Testis (tissue), 3 donors: ENCODE measurements around the gene BEST2. TPM values are rescaled to one million over a fixed set of nuclear protein-coding genes. Genes with fewer than 3 reads are reported as not detected.
A peak's percentile ranks its signal among the peaks of the same experiment; 100 is the strongest.

Experiments
- DNase-seq: peaks from one replicate; pipeline ENCODE4 v3.0.0-alpha.2; 2019
- H3K27ac ChIP-seq, 2 donors: fragments of 200-600 bp; sonication (generic); one replicate each; pipeline ENCODE4 v1.5.1; 2019
- H3K27me3 ChIP-seq: fragments of 200-600 bp; sonication (generic); one replicate; pipeline ENCODE4 v1.5.1; 2019
- H3K36me3 ChIP-seq: fragments of 200-600 bp; sonication (generic); one replicate; pipeline ENCODE4 v1.5.1; 2017; ENCODE audit warnings: low read depth; ENCODE audit errors: missing control alignments
- H3K4me1 ChIP-seq: fragments of 200-600 bp; sonication (generic); one replicate; pipeline ENCODE4 v1.5.1; 2019
- H3K4me3 ChIP-seq, 2 donors: fragments of 200-600 bp; sonication (generic); one replicate each; pipeline ENCODE4 v1.5.1; 2017 to 2019
- H3K9me3 ChIP-seq: fragments of 200-600 bp; sonication (generic); one replicate; pipeline ENCODE4 v1.5.1; 2017
- POLR2A ChIP-seq: fragments of 450-650 bp; IDR thresholded peaks from one replicate; pipeline ENCODE4 v1.6.1; 2017; ENCODE audit warnings: antibody characterized with exemption, mild to moderate bottlenecking, moderate library complexity
- WGBS, 2 donors: methylation state at CpG; one replicate each; pipeline ENCODE4 v1.1.5; 2018; 5-methylcytosine and 5-hydroxymethylcytosine counted together
- intact Hi-C: fragments of 100-400 bp; cut with DNase I; formaldehyde crosslinking; loops from one replicate; pipeline ENCODE4 v1.15.1; 2023; ENCODE audit warnings: low total_unique reads
- polyA plus RNA-seq: library from polyadenylated mRNA; stranded (reverse); fragments of 350-450 nt; fragmentation: Illumina TruSeq; extraction: RNeasy Lipid Tissue Mini Kit (QIAGEN cat#74804); gene quantifications from one replicate; pipeline ENCODE4 v1.2.3, GENCODE V29; 2014; ENCODE audit warnings: low read depth, low replicate concordance; ENCODE audit not compliant: insufficient read depth
- total RNA-seq, 2 donors: library from RNA; depleted of rRNA; stranded (reverse); fragments of >200 nt; gene quantifications; one replicate each; pipeline ENCODE4 v1.2.3, GENCODE V29; 2016
- TF ChIP-seq, protein P1 (sequence below), 3 experiments: fragments of 450-650 bp in 2 of 3; fragments of 200-600 bp in 1 of 3; sonication (generic) in 1 of 3; IDR thresholded peaks; one replicate each; pipeline ENCODE4 v1.5.1; 2016 to 2019; ENCODE audit warnings: antibody characterized with exemption in 3 of 3, mild to moderate bottlenecking in 2 of 3, moderate library complexity in 1 of 3

BEST2 gene
- total and polyA plus RNA-seq, 3 donors from 2014 or later = 0.50 to 0.87 TPM; not detected in 1

DNA sequence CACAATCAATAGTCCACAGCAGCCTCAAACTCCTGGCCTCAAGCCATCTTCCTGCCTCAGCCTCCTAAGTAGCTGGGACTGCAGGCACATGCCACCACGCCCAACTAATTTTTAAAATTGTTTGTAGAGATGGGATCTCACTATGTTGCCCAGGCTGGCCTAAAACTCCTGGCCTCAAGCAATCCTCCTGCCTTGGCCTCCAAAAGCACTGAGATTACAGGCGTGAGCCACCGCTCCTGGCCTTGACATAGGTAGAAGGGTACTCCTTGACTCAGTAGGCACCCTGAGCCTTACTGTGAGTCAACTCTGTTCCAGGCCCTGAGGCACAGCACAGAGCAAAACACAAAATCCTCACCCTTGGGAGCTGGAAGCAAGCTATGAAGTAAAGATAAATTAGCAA lies 35.7 kb upstream of the BEST2 start:
- no peak for DNase-seq
- 89 to 90% methylated on average over 3 of the region's 3 CpGs for WGBS, 2 donors
- H3K27ac ChIP-seq = no peak overlapping the region
- TF ChIP-seq, protein P1, sequence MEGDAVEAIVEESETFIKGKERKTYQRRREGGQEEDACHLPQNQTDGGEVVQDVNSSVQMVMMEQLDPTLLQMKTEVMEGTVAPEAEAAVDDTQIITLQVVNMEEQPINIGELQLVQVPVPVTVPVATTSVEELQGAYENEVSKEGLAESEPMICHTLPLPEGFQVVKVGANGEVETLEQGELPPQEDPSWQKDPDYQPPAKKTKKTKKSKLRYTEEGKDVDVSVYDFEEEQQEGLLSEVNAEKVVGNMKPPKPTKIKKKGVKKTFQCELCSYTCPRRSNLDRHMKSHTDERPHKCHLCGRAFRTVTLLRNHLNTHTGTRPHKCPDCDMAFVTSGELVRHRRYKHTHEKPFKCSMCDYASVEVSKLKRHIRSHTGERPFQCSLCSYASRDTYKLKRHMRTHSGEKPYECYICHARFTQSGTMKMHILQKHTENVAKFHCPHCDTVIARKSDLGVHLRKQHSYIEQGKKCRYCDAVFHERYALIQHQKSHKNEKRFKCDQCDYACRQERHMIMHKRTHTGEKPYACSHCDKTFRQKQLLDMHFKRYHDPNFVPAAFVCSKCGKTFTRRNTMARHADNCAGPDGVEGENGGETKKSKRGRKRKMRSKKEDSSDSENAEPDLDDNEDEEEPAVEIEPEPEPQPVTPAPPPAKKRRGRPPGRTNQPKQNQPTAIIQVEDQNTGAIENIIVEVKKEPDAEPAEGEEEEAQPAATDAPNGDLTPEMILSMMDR (IDR thresholded peaks at IDR 0.05) = no peak
- no peak for TF ChIP-seq POLR2A
- intact Hi-C loops = no loop called here
- peaks cover 3% of the 10 kb centered on the region for H3K36me3 ChIP-seq
- H3K4me3 ChIP-seq = no peak overlapping the region
- peaks cover 8% of the 10 kb centered on the region for H3K4me1 ChIP-seq
- H3K9me3 ChIP-seq = no peaks in the 10 kb centered on the region
- no peaks in the 10 kb centered on the region for H3K27me3 ChIP-seq

DNA sequence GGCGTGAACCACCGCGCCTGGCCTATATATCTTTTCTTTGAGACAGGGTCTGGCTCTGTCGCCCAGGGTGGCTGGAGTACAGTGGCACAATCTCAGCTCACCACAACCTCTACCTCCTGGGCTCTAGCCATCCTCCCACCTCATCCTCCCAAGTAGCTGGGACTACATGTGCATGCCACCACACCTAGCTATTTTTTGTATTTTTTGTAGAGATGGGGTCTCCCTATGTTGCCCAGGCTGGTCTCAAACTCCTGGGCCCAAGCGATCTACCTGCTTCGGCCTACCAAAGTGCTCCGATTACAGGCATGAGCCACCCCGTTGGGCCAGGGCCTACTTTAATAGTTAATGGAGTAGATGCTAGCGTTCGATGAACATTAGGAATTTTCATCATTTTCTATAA lies 31.3 kb upstream of the BEST2 start:
- WGBS, 2 donors = 65 to 71% methylated on average over 10 of the region's 10 CpGs
- no peak for DNase-seq
- peak overlapping the region; percentile 88 to 95 for H3K27ac ChIP-seq
- H3K36me3 ChIP-seq = no peaks in the 10 kb centered on the region
- H3K4me1 ChIP-seq = peaks cover 22% of the 10 kb centered on the region
- intact Hi-C loops = no loop called here
- no peaks in the 10 kb centered on the region for H3K27me3 ChIP-seq
- TF ChIP-seq, protein P1 (IDR thresholded peaks at IDR 0.05) = no peak
- no peak for TF ChIP-seq POLR2A
- no peaks in the 10 kb centered on the region for H3K9me3 ChIP-seq
- peak overlapping the region; percentile 75 to 78 for H3K4me3 ChIP-seq

DNA sequence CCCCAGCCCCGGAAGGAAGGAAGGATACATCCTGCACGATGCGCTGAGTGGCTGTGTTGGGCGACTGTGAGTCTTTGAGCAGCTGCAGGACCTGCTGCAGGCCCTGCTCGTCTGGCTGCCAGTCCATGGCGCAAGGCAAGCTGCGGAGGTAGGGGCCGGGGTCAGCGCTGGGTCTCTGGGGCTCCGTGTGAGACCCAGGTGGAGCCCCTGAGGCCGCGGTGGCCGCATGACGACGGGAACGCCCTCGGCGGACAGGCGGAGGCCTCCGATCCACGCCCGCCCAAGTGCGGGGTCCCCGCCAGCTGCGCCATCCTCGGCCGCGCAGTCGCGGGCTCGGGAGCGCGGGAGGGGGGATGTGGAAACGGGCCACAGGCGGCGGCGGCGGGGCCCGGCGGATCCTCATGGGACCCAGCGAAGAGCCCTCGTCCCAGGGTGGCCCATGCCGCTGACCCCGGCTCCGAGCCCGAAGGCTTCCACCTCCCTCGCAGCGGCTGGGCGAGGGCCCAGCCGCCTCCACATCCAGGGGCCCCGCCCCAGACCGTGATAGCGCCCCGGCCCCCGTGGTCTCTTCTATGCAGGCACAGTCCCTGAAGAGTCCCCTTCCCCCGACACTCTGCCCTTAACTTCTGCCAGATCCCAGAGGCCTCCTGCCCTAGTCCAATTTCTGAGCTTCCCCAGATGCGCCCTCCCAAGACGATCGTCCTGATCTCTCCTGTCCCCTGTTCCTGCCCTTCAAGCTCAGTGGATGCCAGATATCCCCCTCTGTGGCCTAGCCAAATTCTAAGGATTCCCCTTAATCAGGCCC lies 30.5 kb upstream of the BEST2 start:
- DNase-seq = peak; percentile 47
- intact Hi-C loops = no loop called here
- Histone ChIP-seq H3K27ac (peak overlapping the region; percentile 88 to 95), H3K4me1 (peaks cover 22% of the 10 kb centered on the region), H3K36me3 (no peaks in the 10 kb centered on the region), H3K9me3 (no peaks in the 10 kb centered on the region), H3K4me3 (peak overlapping the region; percentile 75 to 78), H3K27me3 (no peaks in the 10 kb centered on the region)
- WGBS, 2 donors = 2 to 4% methylated on average over 14 to 52 of the region's 59 CpGs
- TF ChIP-seq POLR2A = no peak
- TF ChIP-seq, protein P1 (IDR thresholded peaks at IDR 0.05) = no peak

DNA sequence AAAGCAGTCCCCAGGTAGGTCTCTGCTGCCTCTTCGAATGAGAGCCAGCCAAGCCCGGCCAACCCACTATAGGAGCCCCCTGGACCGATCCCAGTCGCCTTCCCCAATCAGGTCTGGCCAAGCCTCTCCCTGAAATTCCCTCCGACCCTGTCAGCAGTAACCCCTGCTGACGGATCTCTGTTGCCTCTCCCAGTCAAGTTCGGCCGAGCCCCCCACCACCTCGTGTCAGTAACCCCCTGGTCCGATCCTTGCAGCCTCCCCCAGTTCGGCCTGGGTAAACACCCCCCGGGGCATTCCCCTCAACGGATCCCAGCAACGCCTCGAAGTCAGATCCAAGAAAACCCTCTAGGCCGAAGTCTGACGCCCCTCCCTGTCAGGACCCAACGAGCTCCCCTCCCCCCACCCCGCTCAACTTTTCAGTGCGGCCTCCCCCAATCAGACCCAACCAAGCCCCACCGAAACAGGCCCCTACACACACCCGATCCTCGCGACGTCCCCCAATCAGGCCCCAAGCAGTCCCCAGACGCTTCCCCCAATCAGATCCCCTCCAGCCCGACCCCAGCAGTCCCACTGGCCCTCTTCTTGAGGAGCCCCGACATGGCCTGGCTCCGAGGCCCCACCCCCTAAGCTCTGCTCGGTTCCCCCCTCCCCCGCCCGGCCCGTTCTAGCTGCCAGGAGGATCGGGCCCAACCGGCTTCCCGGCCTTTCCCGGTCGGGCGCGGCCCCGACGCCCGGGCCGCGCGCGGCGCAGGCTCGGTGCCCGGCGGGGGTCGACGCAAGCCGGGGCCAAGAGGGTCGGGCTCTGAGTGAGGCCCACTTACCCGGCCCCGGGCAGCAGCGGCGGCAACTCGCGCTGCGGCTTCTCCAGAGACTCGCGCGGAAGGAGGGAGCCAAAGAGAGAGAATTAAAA lies 29.7 kb upstream of the BEST2 start:
- H3K9me3 ChIP-seq = no peaks in the 10 kb centered on the region
- peaks cover 22% of the 10 kb centered on the region for H3K4me1 ChIP-seq
- peak overlapping the region; percentile 75 to 78 for H3K4me3 ChIP-seq
- TF ChIP-seq POLR2A = no peak
- TF ChIP-seq, protein P1 (IDR thresholded peaks at IDR 0.05) = no peak
- peak; percentile 73 for DNase-seq
- intact Hi-C loops = no loop called here
- H3K27ac ChIP-seq = peak overlapping the region; percentile 88 to 95
- no peaks in the 10 kb centered on the region for H3K36me3 ChIP-seq
- WGBS, 2 donors = 0 to 1% methylated on average over 19 to 31 of the region's 65 CpGs
- H3K27me3 ChIP-seq = no peaks in the 10 kb centered on the region
